HepG2 (cell line): ENCODE results near the gene IQSEC1. TPM values are rescaled to one million over a fixed set of nuclear protein-coding genes. Genes with fewer than 3 reads are reported as not detected.

Experiments
- ATAC-seq: fragments of 200-7000 bp; cut with Tn5 transposase; 3 replicates; pipeline ENCODE4 v1.9.1; 2020; ENCODE audit warnings: mild to moderate bottlenecking, moderate library complexity
- BruUV-seq: library from RNA; stranded (reverse); fragments of 400-500 nt; replicated peaks from 2 replicates; lab custom pipeline; 2021; lab: Mats Ljungman, UMichigan
- CTCF ChIA-PET: fragments of 300-600 bp; formaldehyde crosslinking; extraction: SDS; loops from one replicate; lab custom pipeline; 2021; ENCODE audit warnings: low total read pairs, inconsistent platforms, low intra/inter-chr PET ratio; lab: Yijun Ruan, JAX
- POLR2A ChIA-PET: fragments of 350-600 bp; sonication (Branson Sonifier 250); formaldehyde crosslinking; loops from one replicate; lab custom pipeline; 2020; ENCODE audit warnings: antibody characterized with exemption, inconsistent platforms; lab: Yijun Ruan, JAX
- DNase-seq: peaks from one replicate; pipeline ENCODE4 v3.0.0-alpha.2; 2015; ENCODE audit warnings: low spot score
- FAIRE-seq: peaks from 3 replicates; lab custom pipeline; 2011; peaks lifted over from hg19 to GRCh38; lab: Jason Lieb, UNC
- H2AFZ ChIP-seq: one replicate; pipeline ENCODE4 v1.6.1; 2011; ENCODE audit warnings: low read length, inconsistent platforms
- H3K27ac ChIP-seq: fragments of 300-600 bp; 3 replicates; pipeline ENCODE4 v1.8.0; 2011; ENCODE audit warnings: mixed run types, mild to moderate bottlenecking, mixed read lengths, low read length, inconsistent platforms; ENCODE audit not compliant: insufficient read depth; ENCODE audit errors: extremely low read length
- H3K27me3 ChIP-seq, 2 experiments: fragments of 200-600 bp in 1 of 2; 2 replicates in 1 of 2; 3 replicates in 1 of 2; pipeline versions ENCODE4 v1.6.0 to v1.8.0; 2011; ENCODE audit warnings: low read length in 2 of 2, mild to moderate bottlenecking in 2 of 2, moderate library complexity in 2 of 2, inconsistent platforms in 1 of 2; ENCODE audit not compliant: insufficient read depth in 2 of 2, control insufficient read depth in 1 of 2
- H3K36me3 ChIP-seq, 2 experiments: fragments of 200-600 bp in 1 of 2; replicated peaks in 1 of 2; 2 replicates in 1 of 2; 3 replicates in 1 of 2; pipeline versions ENCODE4 v1.5.1 to v1.8.0; 2011; ENCODE audit warnings: low read length in 2 of 2, inconsistent platforms in 1 of 2; ENCODE audit not compliant: insufficient read depth in 2 of 2, control insufficient read depth in 1 of 2
- H3K4me1 ChIP-seq: 2 replicates; pipeline ENCODE4 v1.5.1; 2012; ENCODE audit warnings: low read length, inconsistent platforms; ENCODE audit not compliant: insufficient read depth
- H3K4me2 ChIP-seq: 2 replicates; pipeline ENCODE4 v1.6.0; 2011; ENCODE audit warnings: low read depth, low read length, inconsistent platforms
- H3K4me3 ChIP-seq, 3 experiments: fragments of 200-600 bp in 1 of 3; sonication (generic), shearing (Covaris generic) in 1 of 3; replicated peaks in 1 of 3; 2 replicates each; pipeline ENCODE4 v1.5.1; 2011 to 2016; ENCODE audit warnings: low read length in 3 of 3, inconsistent platforms in 2 of 3, low read depth in 2 of 3, mild to moderate bottlenecking in 2 of 3, control low read depth in 1 of 3, mixed read lengths in 1 of 3; ENCODE audit not compliant: insufficient read depth in 1 of 3
- H3K79me2 ChIP-seq: one replicate; pipeline ENCODE4 v1.6.1; 2011; ENCODE audit warnings: low read length, inconsistent platforms; ENCODE audit not compliant: insufficient read depth
- H3K9ac ChIP-seq: 2 replicates; pipeline ENCODE4 v1.6.0; 2011; ENCODE audit warnings: mild to moderate bottlenecking, low read depth, low read length, inconsistent platforms; ENCODE audit not compliant: insufficient read depth
- H3K9me3 ChIP-seq: 2 replicates; pipeline ENCODE4 v1.5.1; 2012; ENCODE audit warnings: mild to moderate bottlenecking, low read length
- H4K20me1 ChIP-seq: 2 replicates; pipeline ENCODE4 v1.6.0; 2011; ENCODE audit warnings: inconsistent platforms, mild to moderate bottlenecking, low read length, moderate library complexity; ENCODE audit not compliant: insufficient read depth
- CENPX ChIP-seq: sonication (generic); formaldehyde crosslinking; IDR thresholded peaks from 2 replicates; pipeline ENCODE4 v1.9.0; 2021; ENCODE audit warnings: mild to moderate bottlenecking, missing genetic modification reagents, moderate library complexity
- HOXD1 ChIP-seq: sonication (generic); formaldehyde crosslinking; IDR thresholded peaks from 2 replicates; pipeline ENCODE4 v1.5.0; 2020; ENCODE audit warnings: missing genetic modification reagents
- LRRFIP1 ChIP-seq: sonication (generic); formaldehyde crosslinking; conservative IDR thresholded peaks from 2 replicates; pipeline ENCODE4 v1.4.0; 2020; ENCODE audit warnings: missing genetic modification reagents
- NR2F1 ChIP-seq, 2 experiments: fragments of 450-650 bp in 1 of 2; formaldehyde crosslinking in 1 of 2; IDR thresholded peaks; 2 replicates each; pipeline versions ENCODE4 v1.5.0 to v1.6.1; 2016 to 2020; ENCODE audit warnings: mild to moderate bottlenecking in 1 of 2, missing compliant biosample characterization in 1 of 2, missing genetic modification reagents in 1 of 2, moderate library complexity in 1 of 2
- PRMT3 ChIP-seq: sonication (generic); formaldehyde crosslinking; IDR thresholded peaks from 2 replicates; pipeline ENCODE4 v1.8.1; 2022; ENCODE audit warnings: low read depth, mild to moderate bottlenecking, moderate library complexity, missing genetic modification reagents, borderline replicate concordance
- RXRB ChIP-seq: IDR thresholded peaks from 2 replicates; pipeline ENCODE4 v1.6.1; 2016; ENCODE audit warnings: borderline replicate concordance, missing genetic modification reagents, missing compliant biosample characterization
- TFDP1 ChIP-seq: IDR thresholded peaks from 2 replicates; pipeline ENCODE4 v1.6.1; 2016; ENCODE audit warnings: missing compliant biosample characterization, missing genetic modification reagents, borderline replicate concordance
- ZKSCAN5 ChIP-seq: sonication (generic); formaldehyde crosslinking; IDR thresholded peaks from 2 replicates; pipeline ENCODE4 v1.5.1; 2020; ENCODE audit warnings: mild to moderate bottlenecking, missing genetic modification reagents
- ZNF101 ChIP-seq: sonication (generic); formaldehyde crosslinking; IDR thresholded peaks from 2 replicates; pipeline ENCODE4 v1.4.0; 2020; ENCODE audit warnings: mild to moderate bottlenecking, low read depth, missing genetic modification reagents, borderline replicate concordance
- ZNF225 ChIP-seq: sonication (generic); formaldehyde crosslinking; IDR thresholded peaks from 2 replicates; pipeline ENCODE4 v1.4.0; 2020; ENCODE audit warnings: mild to moderate bottlenecking, missing genetic modification reagents
- ZNF33A ChIP-seq: sonication (generic); formaldehyde crosslinking; IDR thresholded peaks from 2 replicates; pipeline ENCODE4 v1.5.1; 2020; ENCODE audit warnings: missing genetic modification reagents, mild to moderate bottlenecking, moderate library complexity, borderline replicate concordance
- ZNF878 ChIP-seq: sonication (generic); formaldehyde crosslinking; IDR thresholded peaks from 2 replicates; pipeline ENCODE4 v1.8.1; 2023; ENCODE audit warnings: mild to moderate bottlenecking, missing genetic modification reagents, moderate library complexity
- WGBS: methylation state at CpG from one replicate; pipeline ENCODE4 v1.1.6; 2017; ENCODE audit warnings: low lambda C conversion rate; 5-methylcytosine and 5-hydroxymethylcytosine counted together
- in situ Hi-C: cut with HindIII; loops from 2 replicates; pipeline ENCODE4 v1.10.0; 2017; ENCODE audit warnings: low pct_unique_long_range_greater_than_20kb; ENCODE audit not compliant: extremely low pct_ligation_motif_present
- intact Hi-C: fragments of 100-400 bp; cut with micrococcal nuclease; formaldehyde crosslinking; loops from one replicate; pipeline ENCODE4 v1.10.0; 2022; ENCODE audit not compliant: unreplicated experiment
- polyA plus RNA-seq, 8 experiments: library from polyadenylated mRNA; depleted of rRNA in 3 of 8; stranded (reverse) in 7 of 8; unstranded in 1 of 8; fragments of >200 nt; fragmentation: Illumina TruSeq in 4 of 8; extraction: Trizol in 4 of 8; gene quantifications; 2 replicates each; pipeline versions ENCODE4 v1.2.1 to v1.2.3, GENCODE V29; 2011 to 2016; ENCODE audit warnings: low read depth in 4 of 8, missing spikeins in 1 of 8, mixed read lengths in 1 of 8; ENCODE audit not compliant: insufficient read depth in 1 of 8
- total RNA-seq, 5 experiments: library from RNA; depleted of rRNA; stranded (reverse); fragments of >200 nt; fragmentation: Illumina TruSeq; extraction: Trizol; gene quantifications; 2 replicates each; pipeline ENCODE4 v1.2.3, GENCODE V29; 2016; ENCODE audit warnings: low read depth in 1 of 5

Gene IQSEC1
- total and polyA plus RNA-seq, 2 of the 13 experiments (the other 11 are each of a cell fraction or from before 2014, with no cell fraction given), result 17.4 to 20.2 TPM

GRCh38 chr3:13080591-13080990, 7.4 kb upstream of the IQSEC1 start:
- POLR2A ChIA-PET, result no interaction called here

GRCh38 chr3:13080026-13080425, 6.8 kb upstream of the IQSEC1 start:
- DNase-seq, result no peak
- in situ Hi-C loops, result no loop called here
- Histone ChIP-seq H3K36me3 (peaks cover 0 to 3% of the 10 kb centered on the region in 2 experiments; a peak in 2 of 5 replicates), H3K27ac (no peak overlapping the region), H3K79me2 (no peaks in the 10 kb centered on the region), H3K4me2 (no peak overlapping the region), H3K9ac (no peak overlapping the region), H3K27me3 (no peaks in the 10 kb centered on the region), H3K4me3 (no peak overlapping the region), H3K9me3 (no peaks in the 10 kb centered on the region), H4K20me1 (no peaks in the 10 kb centered on the region; the same call in 1 of the 2 replicates), H3K4me1 (no peaks in the 10 kb centered on the region), H2AFZ (no peak overlapping the region)
- TF ChIP-seq ZNF33A (CRISPR knock-in tag) (no peak), ZNF225 (no peak), PRMT3 (CRISPR knock-in tag) (no peak), LRRFIP1 (no peak), TFDP1 (CRISPR knock-in tag) (no peak), ZNF101 (CRISPR knock-in tag) (no peak), CENPX (CRISPR knock-in tag) (no peak), RXRB (CRISPR knock-in tag) (no peak), HOXD1 (CRISPR knock-in tag) (no peak), ZNF878 (CRISPR knock-in tag) (no peak), ZKSCAN5 (no peak)
- no TSS peak for BruUV-seq
- 90% methylated on average over 3 of the region's 3 CpGs for WGBS
- intact Hi-C loops, result no loop called here
- no peak for ATAC-seq
- CTCF ChIA-PET, result no interaction called here
- POLR2A ChIA-PET, result no interaction called here
- no peak for FAIRE-seq

More at GRCh38 chr3:13080591-13080990, 7.4 kb upstream of the IQSEC1 start:
- intact Hi-C loops, result no loop called here
- no peak for FAIRE-seq
- no peak overlapping the region for H2AFZ ChIP-seq
- no peak for TF ChIP-seq NR2F1 (CRISPR knock-in tag; IDR thresholded peaks at IDR 0.05)
- TF ChIP-seq, all 625 proteins: peak for 0
- no peak for DNase-seq
- Histone ChIP-seq H3K79me2 (no peaks in the 10 kb centered on the region), H4K20me1 (no peaks in the 10 kb centered on the region; the same call in 1 of the 2 replicates), H3K36me3 (peaks cover 0 to 3% of the 10 kb centered on the region in 2 experiments; a peak in 2 of 5 replicates), H3K27me3 (no peaks in the 10 kb centered on the region), H3K4me1 (no peaks in the 10 kb centered on the region), H3K4me3 (no peak overlapping the region), H3K9ac (no peak overlapping the region), H3K27ac (no peak overlapping the region), H3K4me2 (no peak overlapping the region), H3K9me3 (no peaks in the 10 kb centered on the region)
- 94% methylated on average over 7 of the region's 8 CpGs for WGBS
- CTCF ChIA-PET, result no interaction called here
- ATAC-seq, result no peak
- in situ Hi-C loops, result no loop called here
- no TSS peak for BruUV-seq
